Measurements from ENCODE around the gene LRPAP1. TPM values are rescaled to one million over a fixed set of nuclear protein-coding genes. Genes with fewer than 3 reads are reported as not detected.
"Not testable (repeated sequence)": the region's sequence is repeated elsewhere in the genome, so short reads cannot be mapped to it uniquely, and the experiment has no call there.

Gene LRPAP1
- total RNA-seq, 2 experiments from 2014 or later: 54.6 to 55.9 TPM

DNA sequence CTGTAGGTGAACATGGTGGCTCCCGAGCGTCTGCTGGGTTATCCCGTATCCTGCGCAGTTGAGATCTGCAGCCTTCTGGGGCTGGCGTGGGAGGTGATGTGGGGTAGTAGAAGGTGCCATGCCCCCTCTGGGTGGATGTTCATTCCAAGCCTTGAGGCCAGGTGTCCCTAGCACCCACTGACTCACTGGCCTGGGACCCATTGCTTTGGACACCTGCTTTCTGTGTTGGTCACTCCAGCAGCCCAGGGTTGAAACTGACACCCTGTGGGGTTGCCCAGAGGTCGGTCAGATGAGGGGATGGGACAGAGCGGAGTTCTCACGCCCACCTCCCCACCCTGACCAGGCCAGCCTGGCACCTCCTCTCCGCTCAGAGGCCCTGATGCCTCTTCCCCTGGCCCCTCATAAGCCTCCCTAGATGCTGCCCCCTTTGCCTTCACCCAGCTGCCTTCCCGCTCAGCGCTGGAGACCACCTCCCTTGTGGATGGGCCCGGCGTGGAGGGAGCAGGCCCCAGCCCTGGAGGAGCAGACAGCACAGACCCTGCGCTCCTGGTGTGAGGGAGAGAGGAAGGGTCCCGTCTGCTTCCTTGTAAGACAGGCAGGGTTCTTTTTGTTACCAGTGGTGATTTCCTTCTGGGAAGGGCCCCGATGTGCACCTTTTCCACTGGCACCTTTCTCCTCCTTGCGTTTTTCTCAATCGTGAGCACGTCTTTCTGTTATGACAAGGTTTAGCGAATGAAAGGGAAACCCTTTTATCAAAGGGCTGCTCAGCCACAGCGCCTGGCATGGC is 67.1 kb downstream of the LRPAP1 start:
- ChIA-PET CTCF (no interaction called here), POLR2A (no interaction called here)
- Mint-ChIP-seq H3K27ac (no peak overlapping the region), H3K4me1 (ENCODE audit: low read depth) (no peaks in the 10 kb centered on the region), H3K27me3 (peaks cover 17% of the 10 kb centered on the region), H3K9me3 (no peaks in the 10 kb centered on the region), H3K4me3 (no peak overlapping the region), H3K36me3 (no peaks in the 10 kb centered on the region)
- no peak for DNase-seq
- intact Hi-C loops (cut with micrococcal nuclease): no loop called here

DNA sequence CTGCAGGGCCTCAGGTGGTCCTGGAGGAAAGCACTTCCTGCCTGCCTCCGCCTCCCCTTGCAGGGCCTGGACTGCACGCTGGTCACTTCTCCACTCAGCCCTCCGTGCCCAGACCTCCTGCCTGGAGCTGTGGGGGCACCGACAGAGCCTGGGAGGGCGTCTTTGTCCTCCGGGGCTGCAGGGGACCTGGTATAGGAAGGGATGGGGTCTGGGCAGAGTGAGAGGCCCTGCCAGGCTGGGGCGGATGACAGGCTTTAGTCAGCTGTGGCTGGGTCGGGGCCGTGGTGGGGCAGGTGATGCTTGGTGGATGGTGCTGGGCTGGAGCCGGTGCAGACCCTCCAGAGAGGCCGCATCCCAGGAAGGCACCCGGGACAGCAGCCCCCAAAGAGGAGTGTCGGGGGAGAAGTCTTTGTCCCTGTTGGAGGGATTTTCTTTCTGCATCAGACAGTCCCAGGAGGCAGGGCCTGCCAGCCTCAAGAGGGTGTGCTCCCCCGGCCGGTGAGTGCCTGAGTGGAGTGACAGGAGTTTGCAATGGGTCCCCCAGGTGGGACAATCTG is 67.8 kb downstream of the LRPAP1 start:
- Mint-ChIP-seq H3K4me3 (no peak overlapping the region), H3K4me1 (ENCODE audit: low read depth) (no peaks in the 10 kb centered on the region), H3K27ac (no peak overlapping the region), H3K36me3 (no peaks in the 10 kb centered on the region), H3K27me3 (peaks cover 17% of the 10 kb centered on the region), H3K9me3 (no peaks in the 10 kb centered on the region)
- CTCF ChIA-PET: no interaction called here
- intact Hi-C loops (cut with micrococcal nuclease): no loop called here
- POLR2A ChIA-PET: no interaction called here
- DNase-seq: no peak

GRCh38 chr4:3463556-3464348 is 68.5 kb downstream of the LRPAP1 start:
- Mint-ChIP-seq H3K36me3 (no peaks in the 10 kb centered on the region), H3K9me3 (no peaks in the 10 kb centered on the region), H3K4me1 (ENCODE audit: low read depth) (no peaks in the 10 kb centered on the region), H3K27me3 (peaks cover 17% of the 10 kb centered on the region), H3K27ac (no peak overlapping the region), H3K4me3 (no peak overlapping the region)
- ChIA-PET POLR2A (no interaction called here), CTCF (no interaction called here)
- intact Hi-C loops (cut with micrococcal nuclease): no loop called here
- DNase-seq: no peak

DNA sequence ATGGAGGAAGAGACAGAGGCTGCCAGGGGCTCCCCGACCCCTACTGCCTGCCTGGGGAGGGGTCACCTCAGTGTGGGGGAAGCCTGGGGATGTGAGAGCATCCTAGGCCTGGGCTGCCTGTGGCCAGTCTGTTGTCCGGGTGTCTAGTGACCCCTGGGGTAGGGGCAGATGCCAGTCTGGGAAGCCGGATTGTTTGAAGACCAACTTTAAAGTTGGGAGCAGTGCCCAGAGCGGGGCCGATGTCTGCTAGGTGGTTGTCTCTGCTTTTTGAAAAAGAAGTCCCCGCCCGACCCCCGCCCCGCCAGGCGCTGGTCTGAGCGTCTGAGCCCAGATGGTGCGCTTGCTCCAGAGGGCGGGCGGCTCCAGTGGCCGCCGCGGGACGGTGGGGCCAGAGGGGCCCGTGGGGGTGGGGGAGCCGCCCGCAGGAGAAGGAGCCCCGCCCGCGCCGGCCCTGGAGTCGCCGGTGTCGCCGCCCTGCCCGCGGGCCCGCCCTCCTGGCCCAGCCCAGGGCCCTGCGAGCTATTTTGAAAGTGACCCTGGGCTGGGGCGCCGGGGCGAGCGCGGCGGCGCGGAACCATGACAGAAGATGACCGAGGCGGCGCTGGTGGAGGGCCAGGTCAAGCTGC is 69.3 kb downstream of the LRPAP1 start, which contains the start of gene DOK7:
DOK7 (plus strand) TSS at position 517 of the 626 bp plus-strand sequence; CDS start at position 587, 70 bp downstream.
- no peaks in the 10 kb centered on the region for H3K4me1 Mint-ChIP-seq (ENCODE audit: low read depth)
- no peak for DNase-seq
- H3K27me3 Mint-ChIP-seq: peaks cover 17% of the 10 kb centered on the region
- H3K27ac Mint-ChIP-seq: no peak within 1 kb of the TSS
- POLR2A ChIA-PET: no interaction called here
- H3K9me3 Mint-ChIP-seq: no peaks in the 10 kb centered on the region
- CTCF ChIA-PET: no interaction called here
- H3K4me3 Mint-ChIP-seq: no peak within 1 kb of the TSS
- intact Hi-C loops (cut with micrococcal nuclease): no loop called here
- no peaks in the 10 kb centered on the region for H3K36me3 Mint-ChIP-seq

- H3K27me3 Mint-ChIP-seq: peaks cover 17% of the 10 kb centered on the region
- ChIA-PET POLR2A (no interaction called here), CTCF (no interaction called here)
- intact Hi-C loops (cut with micrococcal nuclease): no loop called here
- no peaks in the 10 kb centered on the region for H3K4me1 Mint-ChIP-seq (ENCODE audit: low read depth)
- H3K4me3 Mint-ChIP-seq: no peak overlapping the region
- H3K27ac Mint-ChIP-seq: no peak overlapping the region
- H3K9me3 Mint-ChIP-seq: no peaks in the 10 kb centered on the region
- H3K36me3 Mint-ChIP-seq: no peaks in the 10 kb centered on the region
- no peak for DNase-seq
Measured at GRCh38 chr4:3462321-3462789, 69.9 kb downstream of the LRPAP1 start.

GRCh38 chr4:3461515-3462291 is 70.5 kb downstream of the LRPAP1 start:
- ChIA-PET CTCF (no interaction called here), POLR2A (no interaction called here)
- H3K27me3 Mint-ChIP-seq: peaks cover 17% of the 10 kb centered on the region

GRCh38 chr4:3460926-3461325 is 71.3 kb downstream of the LRPAP1 start:
- H3K9me3 Mint-ChIP-seq: peaks cover under 1% of the 10 kb centered on the region
- peaks cover 17% of the 10 kb centered on the region for H3K27me3 Mint-ChIP-seq
- DNase-seq: no peak
- H3K36me3 Mint-ChIP-seq: no peaks in the 10 kb centered on the region
- H3K4me3 Mint-ChIP-seq: no peak overlapping the region
- ChIA-PET CTCF (no interaction called here), POLR2A (no interaction called here)
- H3K27ac Mint-ChIP-seq: no peak overlapping the region
- no peaks in the 10 kb centered on the region for H3K4me1 Mint-ChIP-seq (ENCODE audit: low read depth)
- intact Hi-C loops (cut with micrococcal nuclease): no loop called here

More at GRCh38 chr4:3461515-3462291, 70.5 kb downstream of the LRPAP1 start:
- DNase-seq: no peak
- intact Hi-C loops (cut with micrococcal nuclease): no loop called here
- no peaks in the 10 kb centered on the region for H3K9me3 Mint-ChIP-seq
- no peaks in the 10 kb centered on the region for H3K4me1 Mint-ChIP-seq (ENCODE audit: low read depth)
- no peak overlapping the region for H3K27ac Mint-ChIP-seq
- no peaks in the 10 kb centered on the region for H3K36me3 Mint-ChIP-seq
- H3K4me3 Mint-ChIP-seq: no peak overlapping the region

- CTCF ChIA-PET; DNase-seq; POLR2A ChIA-PET; H3K27ac Mint-ChIP-seq; H3K36me3 Mint-ChIP-seq; H3K4me3 Mint-ChIP-seq; H3K27me3 Mint-ChIP-seq; H3K4me1 Mint-ChIP-seq (ENCODE audit: low read depth); intact Hi-C loops (cut with micrococcal nuclease): not testable (repeated sequence)
- H3K9me3 Mint-ChIP-seq: peaks cover 14% of the 10 kb centered on the region
Measured at GRCh38 chr4:3459156-3459555, 73.1 kb downstream of the LRPAP1 start.

DNA sequence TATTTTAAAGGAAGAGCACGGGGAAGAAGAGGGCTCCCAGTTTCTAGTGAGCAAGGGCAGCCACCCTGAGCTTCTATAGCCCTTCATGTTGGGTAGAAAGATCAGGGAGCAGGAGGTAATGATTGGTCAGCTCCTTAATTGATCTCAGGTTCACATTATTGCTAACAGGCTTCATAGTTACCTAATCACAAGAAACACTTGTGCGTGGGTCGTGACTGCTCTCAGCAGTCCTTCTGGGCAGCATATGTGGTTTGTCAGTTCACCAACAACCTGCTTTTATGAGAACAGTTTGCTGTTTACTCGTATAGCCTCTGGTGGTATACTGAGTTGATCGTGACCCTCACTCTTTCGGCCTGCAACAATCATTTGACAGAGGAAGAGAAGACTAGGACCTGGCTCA is 73.9 kb downstream of the LRPAP1 start:
- intact Hi-C loops (cut with micrococcal nuclease): no loop called here
- POLR2A ChIA-PET: interaction anchor here (1.4 kb wide), 1 partner anchor 32 kb away, joined by 3 read pairs; no protein-coding TSS in a partner anchor
- Mint-ChIP-seq H3K4me3 (no peak overlapping the region), H3K27ac (no peak overlapping the region), H3K36me3 (peaks cover 2% of the 10 kb centered on the region), H3K4me1 (ENCODE audit: low read depth) (no peaks in the 10 kb centered on the region), H3K9me3 (peaks cover 14% of the 10 kb centered on the region), H3K27me3 (peaks cover 10% of the 10 kb centered on the region)
- CTCF ChIA-PET: no interaction called here
- DNase-seq: no peak

GRCh38 chr4:3455596-3455995 is 76.6 kb downstream of the LRPAP1 start:
- H3K4me3 Mint-ChIP-seq; H3K27me3 Mint-ChIP-seq; intact Hi-C loops (cut with micrococcal nuclease); H3K4me1 Mint-ChIP-seq (ENCODE audit: low read depth); H3K36me3 Mint-ChIP-seq; CTCF ChIA-PET; H3K27ac Mint-ChIP-seq; POLR2A ChIA-PET; DNase-seq: not testable (repeated sequence)
- peaks cover 14% of the 10 kb centered on the region for H3K9me3 Mint-ChIP-seq

All from activated CD4-positive, alpha-beta memory T cell treated with anti-CD3 and anti-CD28 coated beads for 36 hours (primary cell).